Measurements from ENCODE around the gene CFB. TPM values are rescaled to one million over a fixed set of nuclear protein-coding genes. Genes with fewer than 3 reads are reported as not detected.

CFB gene
- total and polyA plus RNA-seq, 2 donors (not counting 3 experiments of a cell fraction or from before 2014, with no cell fraction given) = 0.87 to 1.5 TPM

DNA sequence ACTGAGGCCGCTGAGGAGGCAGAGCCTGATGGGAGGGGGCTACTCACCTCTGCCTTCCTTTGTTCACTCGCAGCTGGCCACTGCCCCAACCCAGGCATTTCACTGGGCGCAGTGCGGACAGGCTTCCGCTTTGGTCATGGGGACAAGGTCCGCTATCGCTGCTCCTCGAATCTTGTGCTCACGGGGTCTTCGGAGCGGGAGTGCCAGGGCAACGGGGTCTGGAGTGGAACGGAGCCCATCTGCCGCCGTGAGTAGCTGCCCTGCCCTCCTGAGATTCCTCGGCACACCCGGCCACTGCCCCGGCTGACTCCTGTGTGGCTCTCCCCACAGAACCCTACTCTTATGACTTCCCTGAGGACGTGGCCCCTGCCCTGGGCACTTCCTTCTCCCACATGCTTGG is 12.4 kb upstream of the CFB start:
- no peak for FAIRE-seq
- CTCF ChIA-PET = no interaction called here
- Histone ChIP-seq H3K9me3 (replicated peaks; ENCODE audit: control insufficient read depth, insufficient read depth, low read length) (no peaks in the 10 kb centered on the region), H3K9me1 (replicated peaks; ENCODE audit: control insufficient read depth, extremely low read depth, insufficient read depth, low read length) (no peaks in the 10 kb centered on the region), H3K4me1 (ENCODE audit: control insufficient read depth, extremely low read depth, insufficient read depth, low read length) (no peaks in the 10 kb centered on the region), H3K4me2 (ENCODE audit: insufficient read depth, low read length) (no peak overlapping the region), H3K4me3 (replicated peaks in 1 of 3; ENCODE audit: insufficient read depth in 1 of 3, low read depth in 1 of 3, low read length in 3 of 3) (no peak overlapping the region), H3K27me3 (ENCODE audit: control insufficient read depth in 2 of 2, insufficient read depth in 2 of 2, low read length in 2 of 2) (peaks cover under 1% of the 10 kb centered on the region in 2 experiments), H2AFZ (ENCODE audit: low read depth, low read length) (no peak overlapping the region), H3K79me2 (ENCODE audit: control insufficient read depth, insufficient read depth, low read length) (no peaks in the 10 kb centered on the region), H4K20me1 (replicated peaks; ENCODE audit: control insufficient read depth, extremely low read depth, insufficient read depth, low read length) (no peaks in the 10 kb centered on the region), H3K9ac (replicated peaks; ENCODE audit: extremely low read depth, insufficient read depth, low read length) (no peak overlapping the region), H3K27ac (ENCODE audit: insufficient read depth, low read depth, low read length) (no peak overlapping the region), H3K36me3 (ENCODE audit: control insufficient read depth in 2 of 2, extremely low read depth in 1 of 2, insufficient read depth in 2 of 2, low read length in 2 of 2) (no peaks in the 10 kb centered on the region)
- dilution Hi-C loops (cut with MboI; ENCODE audit: extremely low pct_ligation_motif_present, low sequenced_read_pairs) (no loop called here), intact Hi-C loops (cut with micrococcal nuclease) (no loop called here)
- no peak for DNase-seq (ENCODE audit: low read depth, low spot score)
- TF ChIP-seq POLR2AphosphoS5 (IDR thresholded peaks at IDR 0.05; ENCODE audit: insufficient read depth, low read depth, low read length) = no peak
- TF ChIP-seq, protein P1, sequence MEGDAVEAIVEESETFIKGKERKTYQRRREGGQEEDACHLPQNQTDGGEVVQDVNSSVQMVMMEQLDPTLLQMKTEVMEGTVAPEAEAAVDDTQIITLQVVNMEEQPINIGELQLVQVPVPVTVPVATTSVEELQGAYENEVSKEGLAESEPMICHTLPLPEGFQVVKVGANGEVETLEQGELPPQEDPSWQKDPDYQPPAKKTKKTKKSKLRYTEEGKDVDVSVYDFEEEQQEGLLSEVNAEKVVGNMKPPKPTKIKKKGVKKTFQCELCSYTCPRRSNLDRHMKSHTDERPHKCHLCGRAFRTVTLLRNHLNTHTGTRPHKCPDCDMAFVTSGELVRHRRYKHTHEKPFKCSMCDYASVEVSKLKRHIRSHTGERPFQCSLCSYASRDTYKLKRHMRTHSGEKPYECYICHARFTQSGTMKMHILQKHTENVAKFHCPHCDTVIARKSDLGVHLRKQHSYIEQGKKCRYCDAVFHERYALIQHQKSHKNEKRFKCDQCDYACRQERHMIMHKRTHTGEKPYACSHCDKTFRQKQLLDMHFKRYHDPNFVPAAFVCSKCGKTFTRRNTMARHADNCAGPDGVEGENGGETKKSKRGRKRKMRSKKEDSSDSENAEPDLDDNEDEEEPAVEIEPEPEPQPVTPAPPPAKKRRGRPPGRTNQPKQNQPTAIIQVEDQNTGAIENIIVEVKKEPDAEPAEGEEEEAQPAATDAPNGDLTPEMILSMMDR (IDR thresholded peaks at IDR 0.05; ENCODE audit: extremely low read depth in 1 of 2, insufficient read depth in 1 of 2, low read depth in 1 of 2, low read length in 2 of 2) = no peak
- POLR2A ChIA-PET = no interaction called here
- BruUV-seq (replicated peaks) = no TSS peak

DNA sequence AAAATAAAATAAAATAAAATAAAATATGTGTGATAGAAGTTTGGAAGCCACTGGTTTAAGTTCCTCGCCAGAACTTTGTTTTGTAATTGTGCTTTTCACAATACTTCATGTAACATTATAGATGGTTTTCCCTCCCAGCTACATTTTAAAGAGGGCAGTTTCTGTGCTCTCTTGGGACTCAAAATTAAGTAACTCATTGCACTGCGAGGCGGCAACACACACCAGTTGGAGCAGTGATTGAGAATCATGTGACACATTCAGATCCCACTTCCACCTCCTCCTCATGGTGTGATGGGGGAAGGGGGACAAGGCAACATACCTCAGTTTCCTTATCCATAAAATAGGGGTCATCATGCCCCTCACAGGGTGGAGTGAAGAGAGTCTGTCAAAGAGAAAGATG is 10.9 kb upstream of the CFB start:
- FAIRE-seq (no peak), DNase-seq (ENCODE audit: low read depth, low spot score) (no peak)
- ChIA-PET CTCF (interaction anchor here (1.1 kb wide), 1 partner anchor 17 kb away, joined by 3 read pairs; no protein-coding TSS in a partner anchor), POLR2A (no interaction called here)
- Histone ChIP-seq H3K27ac (ENCODE audit: insufficient read depth, low read depth, low read length) (no peak overlapping the region), H3K4me1 (ENCODE audit: control insufficient read depth, extremely low read depth, insufficient read depth, low read length) (no peaks in the 10 kb centered on the region), H2AFZ (ENCODE audit: low read depth, low read length) (no peak overlapping the region), H3K4me3 (replicated peaks in 1 of 3; ENCODE audit: insufficient read depth in 1 of 3, low read depth in 1 of 3, low read length in 3 of 3) (no peak overlapping the region), H3K36me3 (ENCODE audit: control insufficient read depth in 2 of 2, extremely low read depth in 1 of 2, insufficient read depth in 2 of 2, low read length in 2 of 2) (no peaks in the 10 kb centered on the region), H3K79me2 (ENCODE audit: control insufficient read depth, insufficient read depth, low read length) (no peaks in the 10 kb centered on the region), H3K9ac (replicated peaks; ENCODE audit: extremely low read depth, insufficient read depth, low read length) (no peak overlapping the region), H4K20me1 (replicated peaks; ENCODE audit: control insufficient read depth, extremely low read depth, insufficient read depth, low read length) (no peaks in the 10 kb centered on the region), H3K27me3 (ENCODE audit: control insufficient read depth in 2 of 2, insufficient read depth in 2 of 2, low read length in 2 of 2) (no peaks in the 10 kb centered on the region), H3K9me1 (replicated peaks; ENCODE audit: control insufficient read depth, extremely low read depth, insufficient read depth, low read length) (no peaks in the 10 kb centered on the region), H3K4me2 (ENCODE audit: insufficient read depth, low read length) (no peak overlapping the region), H3K9me3 (replicated peaks; ENCODE audit: control insufficient read depth, insufficient read depth, low read length) (no peaks in the 10 kb centered on the region)
- BruUV-seq (replicated peaks) = no TSS peak
- dilution Hi-C loops (cut with MboI; ENCODE audit: extremely low pct_ligation_motif_present, low sequenced_read_pairs) (no loop called here), intact Hi-C loops (cut with micrococcal nuclease) (no loop called here)
- no peak for TF ChIP-seq JUN (IDR thresholded peaks at IDR 0.05; ENCODE audit: borderline replicate concordance, insufficient read depth, insufficient read length, low read depth)
- no peak for TF ChIP-seq POLR2A (IDR thresholded peaks at IDR 0.05; ENCODE audit: low read depth, low read length)
- TF ChIP-seq MYC (IDR thresholded peaks at IDR 0.05; ENCODE audit: low read depth, low read length) = no peak
- no peak for TF ChIP-seq GATA2 (IDR thresholded peaks at IDR 0.05; ENCODE audit: insufficient read depth, insufficient read length, low read depth, low read length)
- TF ChIP-seq, protein P1 (IDR thresholded peaks at IDR 0.05; ENCODE audit: extremely low read depth in 1 of 2, insufficient read depth in 1 of 2, low read depth in 1 of 2, low read length in 2 of 2) = no peak
- TF ChIP-seq POLR2AphosphoS5 (IDR thresholded peaks at IDR 0.05; ENCODE audit: insufficient read depth, low read depth, low read length) = no peak
- no peak for TF ChIP-seq FOS (IDR thresholded peaks at IDR 0.05; ENCODE audit: borderline replicate concordance, insufficient read depth, low read length)
- no peak for TF ChIP-seq EZH2 (IDR thresholded peaks at IDR 0.05; ENCODE audit: borderline replicate concordance, low read depth, low read length, severe bottlenecking)
- TF ChIP-seq, protein P2, sequence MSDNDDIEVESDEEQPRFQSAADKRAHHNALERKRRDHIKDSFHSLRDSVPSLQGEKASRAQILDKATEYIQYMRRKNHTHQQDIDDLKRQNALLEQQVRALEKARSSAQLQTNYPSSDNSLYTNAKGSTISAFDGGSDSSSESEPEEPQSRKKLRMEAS (IDR thresholded peaks at IDR 0.05; ENCODE audit: insufficient read depth, insufficient read length) = no peak
